Aorta (tissue), 5 donors: Measurements from ENCODE around the gene FAM20A. TPM values are rescaled to one million over a fixed set of nuclear protein-coding genes. Genes with fewer than 3 reads are reported as not detected.
"Not testable (repeated sequence)": the region's sequence is repeated elsewhere in the genome, so short reads cannot be mapped to it uniquely, and the experiment has no call there.

Experiments
- ATAC-seq: fragments of 200-7000 bp; cut with Tn5 transposase; one replicate; pipeline ENCODE4 v1.9.1; 2022; ENCODE audit warnings: moderate library complexity; ENCODE audit not compliant: low FRiP score
- DNase-seq, 2 donors: peaks; one replicate each; pipeline ENCODE4 v3.0.0-alpha.2; 2020
- H3K27ac ChIP-seq, 2 donors: one replicate each; pipeline ENCODE4 v1.5.1; 2013; ENCODE audit warnings: low read length in 2 of 2, mild to moderate bottlenecking in 2 of 2, moderate library complexity in 2 of 2, control low read depth in 1 of 2, inconsistent platforms in 1 of 2, low read depth in 1 of 2
- H3K27me3 ChIP-seq, 2 donors: one replicate each; pipeline ENCODE4 v1.6.1; 2013; ENCODE audit warnings: control low read depth in 1 of 2, low read length in 1 of 2, mild to moderate bottlenecking in 1 of 2, moderate library complexity in 1 of 2; ENCODE audit not compliant: insufficient read depth in 2 of 2, control insufficient read depth in 1 of 2
- H3K36me3 ChIP-seq, 2 donors: one replicate each; pipeline ENCODE4 v1.6.1; 2013; ENCODE audit warnings: control low read depth in 1 of 2, low read length in 1 of 2, mild to moderate bottlenecking in 1 of 2; ENCODE audit not compliant: insufficient read depth in 2 of 2, control insufficient read depth in 1 of 2
- H3K4me1 ChIP-seq, 2 donors: one replicate each; pipeline ENCODE4 v1.6.1; 2013; ENCODE audit warnings: low read length in 2 of 2, control low read depth in 1 of 2, mild to moderate bottlenecking in 1 of 2, moderate library complexity in 1 of 2; ENCODE audit not compliant: insufficient read depth in 2 of 2, control insufficient read depth in 1 of 2
- H3K4me3 ChIP-seq, 2 donors: one replicate each; pipeline ENCODE4 v1.5.1; 2013; ENCODE audit warnings: low read length in 2 of 2, control low read depth in 1 of 2, mild to moderate bottlenecking in 1 of 2
- H3K9me3 ChIP-seq: one replicate; pipeline ENCODE4 v1.6.1; 2013; ENCODE audit warnings: mild to moderate bottlenecking, low read length; ENCODE audit not compliant: control insufficient read depth
- WGBS, 2 donors: extraction: QIAGEN DNeasy Blood & Tissue Kit; methylation state at CpG; one replicate each; pipeline ENCODE4 v1.1.7; 2013; 5-methylcytosine and 5-hydroxymethylcytosine counted together
- intact Hi-C, 2 donors: fragments of 100-400 bp; cut with DNase I; formaldehyde crosslinking; loops; one replicate each; pipeline versions ENCODE4 v1.14.2 to v1.15.0; 2022
- polyA plus RNA-seq, 2 donors: library from polyadenylated mRNA; stranded (reverse); fragments of 200-250 nt; gene quantifications; one replicate each; pipeline ENCODE4 v1.2.3, GENCODE V29; 2013
- total RNA-seq, 2 donors: library from RNA; stranded (reverse); fragmentation: NEBNext Ultra II Directional; extraction: Animal tissue kit (Norgen Biotek cat#: 25700); gene quantifications; one replicate each; pipeline ENCODE4 v1.2.1, GENCODE V29; 2021
- donor health status: healthy with polysubstance abuse.
- donor health status: Bipolar disorder and iron deficiency.
- donor health status: DM: no; HTN: no; CAD: no.
- donor health status: DM: no; HTN: no; CAD: no.
- donor health status: DM: yes; HTN: yes; CAD: no.

The FAM20A gene
- total and polyA plus RNA-seq, 4 donors: 0.69 to 71.6 (median 11.2) TPM

GRCh38 chr17:68533887-68534694 is 67.1 kb downstream of the FAM20A start:
- H3K27me3 ChIP-seq: no peaks in the 10 kb centered on the region
- no peaks in the 10 kb centered on the region for H3K9me3 ChIP-seq
- DNase-seq: no peak
- H3K27ac ChIP-seq: no peak overlapping the region
- H3K4me1 ChIP-seq: no peaks in the 10 kb centered on the region
- no peak for ATAC-seq
- H3K4me3 ChIP-seq: no peak overlapping the region
- intact Hi-C loops: loop anchor here (2.0 to 10.0 kb wide), 2 partner anchors 221 to 227 kb away; no protein-coding TSS in a partner anchor
- WGBS, 2 donors: 49 to 58% methylated on average over 6 of the region's 6 CpGs
- H3K36me3 ChIP-seq: peaks cover 7 to 11% of the 10 kb centered on the region in 2 donors

GRCh38 chr17:68532826-68533225 is 68.3 kb downstream of the FAM20A start:
- DNase-seq (no peak), ATAC-seq (no peak)
- intact Hi-C loops: loop anchor here in 1 of 2 donors (10.0 kb wide), 1 partner anchor 222 kb away; no protein-coding TSS in a partner anchor

GRCh38 chr17:68531252-68531651 is 69.9 kb downstream of the FAM20A start:
- Histone ChIP-seq H3K27ac (no peak overlapping the region), H3K4me1 (no peaks in the 10 kb centered on the region), H3K36me3 (peaks cover 3 to 13% of the 10 kb centered on the region in 2 donors), H3K4me3 (no peak overlapping the region), H3K27me3 (no peaks in the 10 kb centered on the region), H3K9me3 (no peaks in the 10 kb centered on the region)
- DNase-seq (no peak), ATAC-seq (no peak)
- 88 to 90% methylated on average over 4 of the region's 4 CpGs for WGBS, 2 donors
- intact Hi-C loops: loop anchor here in 1 of 2 donors (10.0 kb wide), 1 partner anchor 224 kb away; no protein-coding TSS in a partner anchor

More at GRCh38 chr17:68532826-68533225, 68.3 kb downstream of the FAM20A start:
- Histone ChIP-seq H3K36me3 (peaks cover 7 to 12% of the 10 kb centered on the region in 2 donors), H3K9me3 (no peaks in the 10 kb centered on the region), H3K27me3 (no peaks in the 10 kb centered on the region), H3K27ac (no peak overlapping the region), H3K4me1 (no peaks in the 10 kb centered on the region), H3K4me3 (no peak overlapping the region)
- WGBS, 2 donors: 75% methylated on average over 3 of the region's 3 CpGs

- DNase-seq: no peak
- no peak for ATAC-seq
- Histone ChIP-seq H3K27me3 (no peaks in the 10 kb centered on the region), H3K27ac (no peak overlapping the region), H3K9me3 (no peaks in the 10 kb centered on the region), H3K4me3 (no peak overlapping the region), H3K36me3 (peaks cover 5 to 13% of the 10 kb centered on the region in 2 donors), H3K4me1 (peaks cover under 1 to 2% of the 10 kb centered on the region in 2 donors)
- 84 to 85% methylated on average over 4 of the region's 4 CpGs for WGBS, 2 donors
- intact Hi-C loops: no loop called here
Observed at GRCh38 chr17:68527314-68527713, 73.9 kb downstream of the FAM20A start.

GRCh38 chr17:68526548-68526947 is 74.6 kb downstream of the FAM20A start:
- intact Hi-C loops: no loop called here
- WGBS, 2 donors: 72 to 77% methylated on average over 3 of the region's 3 CpGs
- peaks cover 5 to 13% of the 10 kb centered on the region in 2 donors for H3K36me3 ChIP-seq
- ATAC-seq: no peak
- peaks cover 2 to 4% of the 10 kb centered on the region in 2 donors for H3K4me1 ChIP-seq
- H3K4me3 ChIP-seq: no peak overlapping the region
- no peaks in the 10 kb centered on the region for H3K27me3 ChIP-seq
- H3K9me3 ChIP-seq: no peaks in the 10 kb centered on the region
- DNase-seq: no peak
- H3K27ac ChIP-seq: no peak overlapping the region

GRCh38 chr17:68522266-68522665 is 78.9 kb downstream of the FAM20A start:
- no peak for DNase-seq
- peaks cover 0 to 2% of the 10 kb centered on the region in 2 donors for H3K36me3 ChIP-seq
- H3K4me1 ChIP-seq: peaks cover 2 to 4% of the 10 kb centered on the region in 2 donors
- H3K27me3 ChIP-seq: no peaks in the 10 kb centered on the region
- no peak for ATAC-seq
- no peaks in the 10 kb centered on the region for H3K9me3 ChIP-seq
- no peak overlapping the region for H3K27ac ChIP-seq
- intact Hi-C loops: no loop called here
- H3K4me3 ChIP-seq: no peak overlapping the region

GRCh38 chr17:68519911-68520310 is 81.3 kb downstream of the FAM20A start:
- ATAC-seq (no peak), DNase-seq (no peak)
- Histone ChIP-seq H3K4me3 (no peak overlapping the region), H3K27me3 (no peaks in the 10 kb centered on the region), H3K9me3 (no peaks in the 10 kb centered on the region), H3K4me1 (peaks cover 2 to 4% of the 10 kb centered on the region in 2 donors), H3K27ac (no peak overlapping the region), H3K36me3 (peaks cover 0 to 2% of the 10 kb centered on the region in 2 donors)
- intact Hi-C loops: no loop called here
- 38 to 74% methylated on average over 1 of the region's 1 CpG for WGBS, 2 donors

GRCh38 chr17:68519051-68519450 is 82.1 kb downstream of the FAM20A start:
- H3K9me3 ChIP-seq, H3K27me3 ChIP-seq, intact Hi-C loops, DNase-seq, H3K4me1 ChIP-seq, H3K27ac ChIP-seq, H3K4me3 ChIP-seq, ATAC-seq, H3K36me3 ChIP-seq: not testable (repeated sequence)
- WGBS, 2 donors: 81 to 83% methylated on average over 3 of the region's 3 CpGs
